Coronary artery (tissue), 2 donors: ENCODE measurements around the gene STOM.
A peak's percentile ranks its signal among the peaks of the same experiment; 100 is the strongest.

Experiments used
- DNase-seq: peaks from one replicate; pipeline ENCODE4 v3.0.0-alpha.2; 2017; ENCODE audit warnings: low spot score
- H3K27ac ChIP-seq, 2 donors: fragments of 200-600 bp; sonication (generic); one replicate each; pipeline ENCODE4 v1.5.1; 2016 to 2019
- H3K4me3 ChIP-seq: fragments of 200-600 bp; sonication (generic); 2 replicates; pipeline ENCODE4 v1.5.1; 2016; ENCODE audit warnings: mild to moderate bottlenecking, moderate library complexity
- CTCF ChIP-seq: fragments of 200-600 bp; sonication (generic); IDR thresholded peaks from one replicate; pipeline ENCODE4 v1.5.1; 2019; ENCODE audit warnings: antibody characterized with exemption

The STOM gene, protein sequence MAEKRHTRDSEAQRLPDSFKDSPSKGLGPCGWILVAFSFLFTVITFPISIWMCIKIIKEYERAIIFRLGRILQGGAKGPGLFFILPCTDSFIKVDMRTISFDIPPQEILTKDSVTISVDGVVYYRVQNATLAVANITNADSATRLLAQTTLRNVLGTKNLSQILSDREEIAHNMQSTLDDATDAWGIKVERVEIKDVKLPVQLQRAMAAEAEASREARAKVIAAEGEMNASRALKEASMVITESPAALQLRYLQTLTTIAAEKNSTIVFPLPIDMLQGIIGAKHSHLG

DNA sequence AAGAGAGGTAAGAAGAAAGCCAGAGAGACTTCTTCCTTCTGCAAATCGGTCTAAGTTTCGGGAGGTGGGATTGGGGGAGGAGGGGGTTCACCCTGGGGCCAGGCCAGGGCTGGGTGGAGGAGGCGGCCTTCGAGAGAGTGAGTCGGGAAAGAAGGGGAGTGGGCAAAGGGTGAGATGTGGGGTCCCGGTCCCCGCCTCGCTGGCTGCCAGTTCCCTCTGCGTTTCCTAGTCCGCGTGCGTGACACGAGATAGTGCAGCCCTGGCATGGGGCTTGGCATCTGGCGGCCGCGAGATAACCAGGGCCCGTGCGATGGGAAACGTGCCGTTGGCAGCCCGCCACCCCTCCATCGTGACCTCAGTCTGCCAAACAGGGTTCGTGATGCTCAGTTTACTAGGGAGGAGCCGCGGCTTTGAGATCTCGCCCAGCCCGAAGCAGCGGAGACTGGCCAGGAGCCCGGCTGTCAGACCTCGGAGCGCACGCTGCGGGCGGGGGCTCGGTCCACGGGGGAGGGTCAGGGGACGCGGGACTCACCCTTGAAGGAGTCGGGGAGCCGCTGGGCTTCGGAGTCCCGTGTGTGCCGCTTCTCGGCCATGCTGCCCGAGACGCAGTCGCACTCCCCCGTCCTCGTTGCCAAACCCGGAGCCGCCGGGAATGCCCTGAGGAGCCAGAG is at the start of gene STOM:
STOM (minus strand) TSS at position 656 of the 671 bp plus-strand sequence; CDS start at position 593, 63 bp downstream.
- peak within 1 kb of the TSS; percentile 92 to 98 for H3K27ac ChIP-seq
- peak within 1 kb of the TSS; percentile 85 for H3K4me3 ChIP-seq
- no peak for TF ChIP-seq CTCF
- peak; percentile 97 for DNase-seq

DNA sequence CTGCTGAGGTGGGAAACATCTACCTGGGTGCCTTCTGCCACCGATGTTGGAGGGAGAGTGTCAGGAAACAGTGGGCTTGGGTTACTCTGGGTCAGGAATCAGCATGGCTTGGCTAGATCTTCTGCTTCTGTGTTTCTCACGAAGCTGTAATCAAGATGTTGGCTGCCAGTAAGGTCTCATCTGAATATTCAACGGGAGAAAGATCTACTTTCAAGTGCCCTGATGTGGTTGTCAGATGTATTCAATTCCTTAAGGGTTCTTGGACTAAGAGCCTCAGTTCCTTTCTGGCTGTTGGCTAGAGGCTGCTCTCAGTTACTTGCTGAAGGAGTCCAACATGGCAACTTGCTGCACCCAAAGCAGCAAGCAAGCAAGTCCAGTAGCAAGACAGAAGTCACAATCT is 41.9 kb upstream of the STOM start:
- Histone ChIP-seq H3K27ac (no peak overlapping the region), H3K4me3 (no peak overlapping the region)
- TF ChIP-seq CTCF = no peak
- DNase-seq = no peak

DNA sequence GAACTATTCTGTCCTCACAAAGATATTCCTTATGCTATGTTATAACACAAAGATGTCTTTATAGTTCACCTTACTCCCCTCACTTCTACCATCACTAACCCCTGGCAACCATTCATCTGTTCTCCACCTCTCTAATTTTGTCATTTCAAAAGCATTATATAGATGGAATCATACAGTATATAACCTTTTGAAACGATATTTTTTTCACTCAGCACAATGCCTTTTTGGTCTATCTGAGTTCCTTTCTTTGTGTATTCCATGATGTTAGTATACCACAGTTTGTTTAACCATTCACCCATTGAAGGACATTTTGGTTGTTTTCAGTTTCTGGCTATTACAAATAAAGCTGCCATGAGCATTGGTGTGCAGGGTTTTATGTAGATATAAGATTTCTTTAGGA is 35.8 kb upstream of the STOM start:
- TF ChIP-seq CTCF = no peak
- DNase-seq = no peak
- Histone ChIP-seq H3K4me3 (no peak overlapping the region), H3K27ac (no peak overlapping the region)

DNA sequence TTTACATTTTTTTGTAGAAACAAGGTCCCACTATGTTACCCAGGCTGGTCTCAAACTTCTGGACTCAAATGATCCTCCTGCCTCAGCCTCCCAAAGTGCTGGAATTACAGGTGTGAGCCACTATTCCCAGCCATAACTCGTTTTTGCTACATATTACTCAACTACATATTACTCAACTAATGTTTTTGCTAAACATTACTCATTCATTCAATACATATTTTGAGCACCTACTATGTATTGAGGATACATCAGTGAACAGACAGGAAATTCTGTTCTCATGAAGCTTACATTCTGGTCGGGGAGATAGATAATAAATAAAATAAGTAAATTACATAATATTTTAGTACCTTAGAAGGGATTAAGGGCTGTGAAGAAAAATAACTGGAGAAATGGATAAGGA is 34.9 kb upstream of the STOM start:
- TF ChIP-seq CTCF = no peak

DNA sequence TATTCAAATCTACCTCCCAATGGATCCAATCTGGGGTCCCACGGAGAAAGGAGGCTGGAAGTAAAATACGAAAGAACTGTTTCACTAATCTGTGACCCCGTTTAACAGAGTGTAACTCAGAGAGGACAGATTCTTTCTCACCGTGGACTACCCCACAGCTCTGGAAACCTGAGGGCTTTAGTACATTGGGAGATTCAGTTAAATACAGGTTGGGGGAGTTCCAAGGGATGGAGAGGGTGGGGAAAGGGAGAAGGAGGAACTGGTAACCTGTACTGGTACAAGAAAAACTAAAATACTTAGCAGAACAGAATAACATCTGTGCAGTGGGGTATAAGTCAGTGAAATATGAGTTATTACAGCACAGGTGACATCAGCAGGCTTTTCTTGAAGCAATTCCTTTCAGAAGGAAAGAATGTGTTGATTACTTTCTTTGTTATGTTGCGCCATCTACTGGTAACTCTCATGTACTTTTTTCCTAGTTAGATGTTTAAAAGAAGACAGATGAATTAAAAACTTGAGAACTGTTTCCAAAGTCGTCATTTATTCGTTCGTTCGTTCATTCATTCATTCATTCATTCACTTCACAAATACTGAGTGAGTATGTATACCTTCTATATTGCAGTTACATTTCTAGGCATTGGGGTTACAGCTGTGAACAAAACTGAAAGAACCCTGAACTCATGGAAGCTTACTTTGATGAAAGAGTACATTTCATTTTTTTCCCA is 30.0 kb upstream of the STOM start:
- no peak for DNase-seq
- Histone ChIP-seq H3K4me3 (no peak overlapping the region), H3K27ac (no peak overlapping the region)
- TF ChIP-seq CTCF = peak; percentile 56

More for the DNA sequence above, 34.9 kb upstream of the STOM start:
- DNase-seq = no peak
- no peak overlapping the region for H3K4me3 ChIP-seq
- no peak overlapping the region for H3K27ac ChIP-seq

DNA sequence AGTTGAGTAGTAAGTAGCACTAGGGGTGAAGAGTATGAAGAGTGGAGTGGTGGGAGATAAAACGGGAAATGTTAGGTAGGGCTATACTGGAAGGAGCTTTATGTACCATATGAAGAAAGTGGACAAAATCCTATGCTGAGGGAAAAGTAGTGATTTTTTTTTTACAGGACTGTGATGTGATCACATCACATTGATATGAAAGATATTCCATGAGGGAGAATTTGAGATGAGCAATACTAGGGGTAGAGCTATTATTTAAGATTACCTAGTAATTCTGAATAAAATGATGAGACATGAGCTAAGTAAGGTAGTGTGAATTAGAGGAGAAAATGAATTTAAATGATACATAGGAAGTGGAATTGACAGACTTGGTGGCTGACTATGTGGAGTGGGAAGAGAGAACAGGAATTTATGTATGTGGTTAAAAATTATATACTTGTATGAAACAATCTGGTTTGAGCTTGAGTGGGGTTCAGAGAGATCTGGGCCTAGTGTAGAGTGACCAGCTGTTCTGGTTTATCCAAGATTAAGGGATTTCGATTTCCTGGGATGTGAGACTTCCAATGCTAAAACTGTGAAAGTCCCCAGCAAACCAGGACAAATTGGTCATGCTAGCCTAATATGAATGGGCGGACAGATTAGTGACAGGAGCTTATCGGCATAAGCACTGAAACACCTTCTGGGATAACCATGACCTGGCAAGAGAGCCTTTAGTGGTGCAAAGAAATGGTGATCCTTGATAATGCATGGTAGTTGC is 29.3 kb upstream of the STOM start:
- TF ChIP-seq CTCF = no peak
- no peak for DNase-seq
- no peak overlapping the region for H3K27ac ChIP-seq
- no peak overlapping the region for H3K4me3 ChIP-seq
